K562 (cell line): ENCODE results near the gene SPZ1. TPM values are rescaled to one million over a fixed set of nuclear protein-coding genes. Genes with fewer than 3 reads are reported as not detected.
"Not testable (repeated sequence)": the region's sequence is repeated elsewhere in the genome, so short reads cannot be mapped to it uniquely, and the experiment has no call there.

Experiments
- ATAC-seq: fragments of 200-7000 bp; cut with Tn5 transposase; 3 replicates; pipeline ENCODE4 v1.9.1; 2020; ENCODE audit warnings: moderate library complexity
- BruUV-seq: library from RNA; stranded (reverse); fragments of 400-500 nt; replicated peaks from 2 replicates; lab custom pipeline; 2021; lab: Mats Ljungman, UMichigan
- CTCF ChIA-PET: fragments of 300-600 bp; formaldehyde crosslinking; extraction: SDS; loops from one replicate; lab custom pipeline; 2021; ENCODE audit warnings: low intra/inter-chr PET ratio; lab: Yijun Ruan, JAX
- POLR2A ChIA-PET: fragments of 300-600, 350-650 bp; sonication (Branson Sonifier 250); formaldehyde crosslinking; extraction: SDS; loops from one replicate; lab custom pipeline; 2021; ENCODE audit warnings: antibody characterized with exemption, inconsistent platforms; lab: Yijun Ruan, JAX
- DNase-seq, 4 experiments: peaks; one replicate each; pipeline versions ENCODE4 v3.0.0 to v3.0.0-alpha.2; 2011 to 2018; ENCODE audit warnings: low spot score in 3 of 4, mixed read lengths in 3 of 4; ENCODE audit errors: extremely low read depth in 1 of 4
- FAIRE-seq: peaks from 2 replicates; lab custom pipeline; 2011; peaks lifted over from hg19 to GRCh38; lab: Jason Lieb, UNC
- H2AFZ ChIP-seq: 2 replicates; pipeline ENCODE4 v1.6.0; 2011; ENCODE audit warnings: low read depth, low read length, control low read depth, inconsistent platforms
- H3K27ac ChIP-seq: fragments of 200-600 bp; 3 replicates; pipeline ENCODE4 v1.8.0; 2011; ENCODE audit warnings: low read depth, mild to moderate bottlenecking, control low read depth, inconsistent platforms, low read length, moderate library complexity, mixed read lengths; ENCODE audit errors: extremely low read depth
- H3K27me3 ChIP-seq, 2 experiments: fragments of 300-600 bp in 1 of 2; 2 replicates in 1 of 2; 3 replicates in 1 of 2; pipeline versions ENCODE4 v1.6.0 to v1.8.0; 2011; ENCODE audit warnings: inconsistent platforms in 2 of 2, low read length in 2 of 2, mild to moderate bottlenecking in 1 of 2, mixed read lengths in 1 of 2, moderate library complexity in 1 of 2; ENCODE audit not compliant: control insufficient read depth in 2 of 2, insufficient read depth in 2 of 2
- H3K36me3 ChIP-seq: fragments of 300-600 bp; 3 replicates; pipeline ENCODE4 v1.8.0; 2011; ENCODE audit warnings: mild to moderate bottlenecking, low read length, inconsistent platforms; ENCODE audit not compliant: control insufficient read depth, insufficient read depth
- H3K4me1 ChIP-seq, 2 experiments: fragments of 200-600 bp in 1 of 2; replicated peaks in 1 of 2; 2 replicates in 1 of 2; 3 replicates in 1 of 2; pipeline versions ENCODE4 v1.5.1 to v1.8.0; 2011; ENCODE audit warnings: inconsistent platforms in 2 of 2, low read length in 2 of 2, mild to moderate bottlenecking in 1 of 2, mixed read lengths in 1 of 2, moderate library complexity in 1 of 2; ENCODE audit not compliant: control insufficient read depth in 2 of 2, insufficient read depth in 2 of 2
- H3K4me2 ChIP-seq: 2 replicates; pipeline ENCODE4 v1.6.1; 2011; ENCODE audit warnings: low read length, control low read depth, inconsistent platforms, mixed read lengths; ENCODE audit not compliant: insufficient read depth
- H3K4me3 ChIP-seq: fragments of 200-600 bp; sonication (generic), shearing (Covaris generic); 2 replicates; pipeline ENCODE4 v1.5.1; 2016; ENCODE audit warnings: control low read depth, inconsistent platforms
- H3K79me2 ChIP-seq: fragments of 200-600 bp; 3 replicates; pipeline ENCODE4 v1.8.0; 2011; ENCODE audit warnings: low read length, inconsistent platforms; ENCODE audit not compliant: control insufficient read depth, insufficient read depth
- H3K9ac ChIP-seq, 2 experiments: 2 replicates each; pipeline versions ENCODE4 v1.6.0 to v1.6.1; 2011; ENCODE audit warnings: low read depth in 2 of 2, low read length in 2 of 2, control low read depth in 1 of 2, inconsistent platforms in 1 of 2, mild to moderate bottlenecking in 1 of 2, mixed read lengths in 1 of 2; ENCODE audit not compliant: insufficient read depth in 1 of 2
- H3K9me1 ChIP-seq: one replicate; pipeline ENCODE4 v1.6.0; 2011; ENCODE audit warnings: inconsistent platforms, mild to moderate bottlenecking, low read length, moderate library complexity; ENCODE audit not compliant: control insufficient read depth, insufficient read depth
- H3K9me3 ChIP-seq: replicated peaks from 2 replicates; pipeline ENCODE4 v1.5.1; 2011; ENCODE audit warnings: low read depth, low read length, inconsistent platforms; ENCODE audit not compliant: control insufficient read depth, insufficient read depth
- H4K20me1 ChIP-seq: replicated peaks from 2 replicates; pipeline ENCODE4 v1.6.1; 2011; ENCODE audit warnings: low read length, inconsistent platforms, mixed read lengths; ENCODE audit not compliant: control insufficient read depth, insufficient read depth
- ARID1B ChIP-seq: fragments of 450-650 bp; IDR thresholded peaks from 2 replicates; pipeline ENCODE4 v1.6.1; 2016; ENCODE audit warnings: antibody characterized with exemption, mild to moderate bottlenecking, inconsistent platforms
- CBFA2T2 ChIP-seq: fragments of 450-650 bp; conservative IDR thresholded peaks from 2 replicates; pipeline ENCODE4 v1.6.1; 2017; ENCODE audit warnings: mild to moderate bottlenecking
- CBFA2T3 ChIP-seq: fragments of 450-650 bp; IDR thresholded peaks from 2 replicates; pipeline ENCODE4 v1.6.1; 2017
- MEIS2 ChIP-seq: fragments of 450-650 bp; IDR thresholded peaks from 2 replicates; pipeline ENCODE4 v1.6.1; 2014; ENCODE audit warnings: mild to moderate bottlenecking; ENCODE audit not compliant: partially characterized antibody
- NCOR1 ChIP-seq: fragments of 450-650 bp; IDR thresholded peaks from 2 replicates; pipeline ENCODE4 v1.6.1; 2016; ENCODE audit warnings: mild to moderate bottlenecking, moderate library complexity
- TAL1 ChIP-seq: fragments of 450-650 bp; IDR thresholded peaks from 2 replicates; pipeline ENCODE4 v1.6.1; 2016; ENCODE audit warnings: mild to moderate bottlenecking
- TEAD4 ChIP-seq, 2 experiments: sonication (generic) in 1 of 2; formaldehyde crosslinking in 1 of 2; IDR thresholded peaks; 2 replicates each; pipeline versions ENCODE4 v1.6.1 to v1.8.0; 2012 to 2022; ENCODE audit warnings: borderline replicate concordance in 1 of 2, inconsistent platforms in 1 of 2, low read length in 1 of 2, mild to moderate bottlenecking in 1 of 2, missing genetic modification reagents in 1 of 2
- TRIM24 ChIP-seq, 2 experiments: fragments of 450-650 bp; IDR thresholded peaks; 2 replicates each; pipeline ENCODE4 v1.6.1; 2016
- WGBS: fragments of 100-300 bp; shearing (Covaris generic); methylation state at CpG from one replicate; pipeline ENCODE4 v1.1.6; 2016; ENCODE audit warnings: low coverage, mixed read lengths; ENCODE audit not compliant: insufficient coverage; ENCODE audit errors: missing lambda C conversion rate; 5-methylcytosine and 5-hydroxymethylcytosine counted together
- in situ Hi-C: fragments of 300-500 bp; cut with MboI; formaldehyde crosslinking; loops from 4 replicates; pipeline ENCODE4 v1.15.0; 2018; ENCODE audit warnings: inconsistent platforms, mixed read lengths
- intact Hi-C: fragments of 100-400 bp; cut with micrococcal nuclease; formaldehyde crosslinking; loops from 2 replicates; pipeline ENCODE4 v1.14.2; 2022
- polyA plus RNA-seq, 8 experiments: library from polyadenylated mRNA; depleted of rRNA in 4 of 8; stranded (reverse) in 5 of 8; unstranded in 3 of 8; fragments of >200 nt; fragmentation: Nextera tagmentation in 2 of 8; fragmentation: Illumina TruSeq in 1 of 8; extraction: Ambion mirVana in 2 of 8; extraction: Trizol in 1 of 8; gene quantifications; 2 replicates each; pipeline versions ENCODE4 v1.2.1 to v1.2.3, GENCODE V29; 2011 to 2014; ENCODE audit warnings: inconsistent platforms in 1 of 8, missing spikeins in 1 of 8
- total RNA-seq, 7 experiments: library from RNA; depleted of rRNA in 6 of 7; stranded (reverse); fragments of >200 nt in 6 of 7; fragmentation: Illumina TruSeq in 2 of 7; extraction: Trizol in 2 of 7; gene quantifications; 2 replicates each; pipeline versions ENCODE4 v1.2.1 to v1.2.3, GENCODE V29; 2011 to 2021; ENCODE audit warnings: low replicate concordance in 1 of 7

The SPZ1 gene
- total and polyA plus RNA-seq, 9 of the 15 experiments (the other 6 are each of a cell fraction or from before 2014, with no cell fraction given): not detected

DNA sequence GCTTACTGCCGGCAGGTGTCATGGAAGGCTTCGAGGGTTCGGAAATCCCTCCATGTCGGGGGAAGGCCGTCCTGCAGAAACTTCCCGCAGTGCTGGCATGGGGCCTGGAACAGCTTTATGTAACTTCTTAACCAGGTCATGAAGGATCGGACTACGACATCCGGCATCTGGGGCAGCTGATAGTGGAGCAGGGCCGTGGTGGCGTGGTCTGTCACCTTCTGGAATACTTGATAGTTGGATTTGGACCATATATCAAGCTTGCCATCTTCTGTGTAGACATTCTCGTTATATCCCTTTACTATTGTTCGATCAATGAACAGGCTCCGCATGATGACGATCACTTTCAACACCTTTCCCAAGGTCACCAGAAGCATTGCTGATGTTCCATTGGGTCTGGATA is 31.2 kb downstream of the SPZ1 start:
- H3K27ac ChIP-seq; H3K9ac ChIP-seq; H3K4me2 ChIP-seq; H3K36me3 ChIP-seq; H3K4me1 ChIP-seq; H3K9me1 ChIP-seq; H3K27me3 ChIP-seq; DNase-seq; POLR2A ChIA-PET; BruUV-seq; H3K9me3 ChIP-seq; TF ChIP-seq TEAD4 (CRISPR knock-in tag; IDR thresholded peaks at IDR 0.05; ENCODE audit: borderline replicate concordance): not testable (repeated sequence)
- 40% methylated on average over 15 of the region's 15 CpGs for WGBS
- H2AFZ ChIP-seq: peak overlapping the region; percentile 49; the same call in 1 of the 2 replicates
- peak; percentile 59 for TF ChIP-seq ARID1B
- TF ChIP-seq TAL1: peak; percentile 61
- TF ChIP-seq CBFA2T3: peak; percentile 67
- TF ChIP-seq TEAD4 (IDR thresholded peaks at IDR 0.05; ENCODE audit: low read length): peak; percentile 41
- peak; percentile 21 for TF ChIP-seq MEIS2
- peak; percentile 37 for TF ChIP-seq CBFA2T2
- 0 out of 2 replicates have a peak, but pooled peaks have one; percentile 4 for TF ChIP-seq NCOR1
- TF ChIP-seq TRIM24 (IDR thresholded peaks at IDR 0.05): peak; percentile 22 to 34; a peak in 2 of 4 replicates
- TF ChIP-seq, all 486 proteins: peak for 8; not testable (repeated sequence) for 478
- H3K79me2 ChIP-seq, H3K4me3 ChIP-seq, ATAC-seq, H4K20me1 ChIP-seq, in situ Hi-C loops, intact Hi-C loops, CTCF ChIA-PET: not testable (repeated sequence)
- FAIRE-seq: peak; percentile 76
